Measurements from ENCODE around the gene GNA14. TPM values are rescaled to one million over a fixed set of nuclear protein-coding genes. Genes with fewer than 3 reads are reported as not detected.
"Not testable (repeated sequence)": the region's sequence is repeated elsewhere in the genome, so short reads cannot be mapped to it uniquely, and the experiment has no call there.

Gene GNA14
- total RNA-seq, 2 experiments from 2014 or later: not detected

DNA sequence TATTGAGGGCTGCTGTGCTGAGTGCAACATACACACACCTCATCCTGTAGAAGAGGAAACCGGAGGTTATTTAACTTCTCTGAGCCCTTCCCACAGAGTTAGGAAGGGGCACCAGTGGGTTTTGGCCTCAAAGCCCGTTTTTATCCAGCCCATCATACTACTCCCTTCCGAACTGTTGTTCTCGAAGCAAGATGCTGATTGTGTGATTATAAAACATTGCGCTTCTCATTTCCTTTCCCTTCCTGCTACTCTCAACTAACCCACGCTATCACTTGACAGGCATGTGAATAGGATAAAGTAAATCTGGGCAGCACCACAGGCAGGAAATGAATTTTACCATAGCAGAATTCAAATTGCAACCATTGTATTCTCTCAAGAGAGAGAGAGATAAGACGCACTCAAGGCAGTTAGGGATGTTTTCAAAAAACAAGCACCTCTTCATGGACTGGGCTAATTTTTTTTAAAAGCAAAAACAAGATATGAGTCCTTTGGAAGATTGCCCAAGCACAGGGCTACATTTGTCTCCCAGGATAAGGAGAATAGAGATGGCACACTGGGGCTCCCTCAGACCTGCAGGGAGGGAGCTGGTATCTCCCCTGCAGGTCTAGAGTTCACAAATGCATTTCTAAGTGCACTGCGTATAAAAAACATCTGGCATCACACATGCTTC is 52.6 kb downstream of the GNA14 start:
- H3K4me3 Mint-ChIP-seq: no peak overlapping the region
- CTCF ChIA-PET: no interaction called here
- no peak overlapping the region for H3K27ac Mint-ChIP-seq
- intact Hi-C loops (cut with micrococcal nuclease): no loop called here
- peaks cover 16% of the 10 kb centered on the region for H3K27me3 Mint-ChIP-seq
- H3K9me3 Mint-ChIP-seq: no peaks in the 10 kb centered on the region
- DNase-seq: no peak
- POLR2A ChIA-PET: no interaction called here
- H3K4me1 Mint-ChIP-seq (ENCODE audit: low read depth): peaks cover 8% of the 10 kb centered on the region
- H3K36me3 Mint-ChIP-seq: no peaks in the 10 kb centered on the region

DNA sequence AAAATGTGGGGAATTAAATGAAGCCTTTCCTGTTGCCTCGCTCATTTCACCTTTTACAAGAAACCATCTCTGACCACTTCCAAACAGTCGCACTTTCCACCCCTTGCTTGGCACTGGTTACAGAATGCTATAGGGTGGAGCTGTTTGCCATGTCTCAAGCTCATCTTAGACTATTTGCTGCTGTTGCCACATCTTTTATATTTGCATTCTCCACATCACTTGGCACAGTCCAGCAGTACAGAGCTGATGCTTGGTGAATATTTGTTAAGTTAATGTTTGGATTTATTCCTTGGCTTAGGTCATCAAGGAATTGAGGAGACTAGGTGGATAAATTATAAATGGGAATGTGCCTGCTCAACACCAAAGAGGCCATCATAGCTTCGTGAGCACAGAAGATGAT is 53.2 kb downstream of the GNA14 start:
- H3K4me1 Mint-ChIP-seq (ENCODE audit: low read depth): peaks cover 8% of the 10 kb centered on the region
- no peak overlapping the region for H3K27ac Mint-ChIP-seq
- no peaks in the 10 kb centered on the region for H3K36me3 Mint-ChIP-seq
- ChIA-PET CTCF (interaction anchor here (1.0 kb wide), 1 partner anchor 138 kb away, joined by 3 read pairs; no protein-coding TSS in a partner anchor), POLR2A (no interaction called here)
- intact Hi-C loops (cut with micrococcal nuclease): no loop called here
- H3K27me3 Mint-ChIP-seq: peaks cover 16% of the 10 kb centered on the region
- H3K4me3 Mint-ChIP-seq: no peak overlapping the region
- DNase-seq: no peak
- no peaks in the 10 kb centered on the region for H3K9me3 Mint-ChIP-seq

DNA sequence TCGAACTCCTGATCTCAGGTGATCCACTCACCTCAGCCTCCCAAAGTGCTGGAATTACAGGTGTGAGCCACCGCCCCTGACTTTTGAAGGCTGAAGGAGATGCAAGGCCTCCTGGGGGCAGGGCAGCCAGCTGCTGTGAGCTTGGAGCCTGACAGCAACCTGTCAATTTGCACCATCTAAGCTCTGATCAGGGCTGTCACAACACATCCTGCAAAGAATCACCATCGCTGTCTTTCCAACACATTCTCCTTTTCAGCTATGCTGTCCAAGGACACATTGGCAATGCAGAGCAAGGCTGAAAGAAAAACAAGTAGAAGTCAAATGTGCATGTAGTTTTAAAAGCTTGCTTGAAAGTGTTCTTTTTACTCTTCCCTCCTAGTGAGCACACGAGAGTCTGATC is 54.6 kb downstream of the GNA14 start:
- Mint-ChIP-seq H3K27me3 (peaks cover 14% of the 10 kb centered on the region), H3K4me1 (ENCODE audit: low read depth) (peaks cover 8% of the 10 kb centered on the region), H3K36me3 (no peaks in the 10 kb centered on the region), H3K4me3 (no peak overlapping the region), H3K9me3 (no peaks in the 10 kb centered on the region), H3K27ac (no peak overlapping the region)
- POLR2A ChIA-PET: interaction anchor here (0.7 kb wide), 1 partner anchor 86 kb away, joined by 3 read pairs; no protein-coding TSS in a partner anchor
- intact Hi-C loops (cut with micrococcal nuclease): no loop called here
- CTCF ChIA-PET: no interaction called here
- DNase-seq: no peak

DNA sequence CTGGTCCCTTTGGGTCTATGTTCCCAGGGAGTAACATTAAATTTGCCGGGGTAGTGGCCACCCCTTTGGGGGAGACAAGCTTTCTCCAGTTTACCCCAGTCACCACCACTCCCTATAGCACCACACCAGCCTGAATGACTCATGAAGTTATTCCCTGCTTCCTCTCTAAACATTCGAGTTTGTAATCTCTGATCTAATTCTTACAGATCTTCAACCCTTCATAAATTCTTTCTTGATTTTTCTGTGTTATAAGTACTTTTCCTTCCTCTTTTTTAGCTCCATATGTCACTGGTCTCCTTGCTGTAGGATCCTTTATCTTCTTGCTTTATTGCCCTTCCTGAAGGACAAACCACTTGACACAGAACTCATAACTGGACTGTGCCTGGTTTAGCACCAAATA is 55.6 kb downstream of the GNA14 start:
- Mint-ChIP-seq H3K36me3 (no peaks in the 10 kb centered on the region), H3K27ac (no peak overlapping the region), H3K4me3 (no peak overlapping the region), H3K9me3 (no peaks in the 10 kb centered on the region), H3K27me3 (peaks cover 13% of the 10 kb centered on the region), H3K4me1 (ENCODE audit: low read depth) (peaks cover 8% of the 10 kb centered on the region)
- ChIA-PET POLR2A (no interaction called here), CTCF (interaction anchor here (0.7 kb wide), 1 partner anchor 528 kb away, joined by 4 read pairs; no protein-coding TSS in a partner anchor)
- no peak for DNase-seq
- intact Hi-C loops (cut with micrococcal nuclease): no loop called here

DNA sequence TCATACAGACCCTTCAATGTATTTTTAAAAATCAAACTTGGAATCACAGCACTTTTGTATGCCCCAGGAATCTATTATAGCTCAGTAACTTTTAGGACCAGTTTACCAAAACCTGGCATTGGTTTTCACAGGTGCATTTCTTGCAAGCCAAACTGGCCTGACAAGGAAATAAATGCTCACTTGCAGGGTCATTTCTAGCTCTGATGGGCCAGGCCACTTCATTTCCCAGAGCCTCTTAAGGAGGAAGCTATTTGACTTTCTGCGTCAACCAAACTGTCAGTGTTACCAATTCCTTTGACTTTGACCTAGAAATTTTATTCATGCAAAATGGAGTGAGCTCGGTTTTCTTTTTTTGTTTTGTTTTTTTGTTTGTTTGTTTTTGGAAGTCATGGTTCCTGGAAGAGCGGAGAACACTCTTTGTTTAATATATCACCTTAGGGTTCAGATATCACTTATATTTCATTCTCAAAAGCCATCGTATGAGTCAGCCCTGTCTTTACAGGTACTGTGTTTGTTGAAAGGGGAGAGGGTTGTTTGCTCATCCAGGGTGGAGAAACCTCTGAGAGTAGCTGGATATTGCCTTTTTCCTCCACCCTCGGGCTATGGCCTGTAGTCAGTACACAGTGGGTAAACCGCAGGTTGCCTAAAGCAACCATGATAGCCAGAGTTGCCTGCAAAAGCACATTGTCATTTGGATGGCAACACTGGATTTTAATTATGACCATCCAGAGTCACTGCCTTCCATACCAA is 58.9 kb downstream of the GNA14 start:
- CTCF ChIA-PET: no interaction called here
- H3K4me3 Mint-ChIP-seq: no peak overlapping the region
- H3K9me3 Mint-ChIP-seq: no peaks in the 10 kb centered on the region
- no peak overlapping the region for H3K27ac Mint-ChIP-seq
- H3K27me3 Mint-ChIP-seq: peaks cover 6% of the 10 kb centered on the region
- DNase-seq: no peak
- H3K4me1 Mint-ChIP-seq (ENCODE audit: low read depth): no peaks in the 10 kb centered on the region
- intact Hi-C loops (cut with micrococcal nuclease): no loop called here
- H3K36me3 Mint-ChIP-seq: no peaks in the 10 kb centered on the region
- POLR2A ChIA-PET: no interaction called here

DNA sequence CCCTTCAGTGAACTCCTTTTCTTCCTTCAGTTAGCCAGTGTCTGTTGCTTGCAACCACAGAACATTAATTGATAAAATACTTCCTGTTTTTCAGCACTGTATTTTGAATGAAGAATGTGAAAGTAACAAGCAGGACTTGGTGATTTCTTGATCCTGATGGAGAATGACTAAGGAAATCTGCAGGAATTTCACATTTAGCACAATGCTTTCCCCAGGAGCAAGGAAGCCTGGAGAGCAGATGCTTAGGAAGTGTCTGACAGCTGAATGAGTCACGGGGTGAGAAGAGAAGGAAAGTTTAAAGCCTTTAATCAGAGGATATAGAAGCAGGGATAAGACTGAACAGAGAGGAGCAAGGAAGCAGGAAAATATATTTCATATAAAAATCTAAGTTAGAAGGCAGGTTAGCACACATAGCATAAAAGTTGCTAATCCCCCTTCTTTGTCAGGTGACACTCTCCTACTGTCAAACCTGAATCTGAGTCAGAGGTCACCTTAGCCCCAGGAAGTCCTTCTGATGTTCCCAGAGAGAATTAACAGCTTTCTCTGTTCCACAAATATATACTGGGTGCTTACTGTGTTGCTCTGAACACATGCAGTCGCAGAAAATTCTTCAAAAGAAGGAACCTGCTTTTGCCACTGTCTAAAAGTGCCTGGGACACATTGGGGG is 59.7 kb downstream of the GNA14 start:
- no peak for DNase-seq
- no peaks in the 10 kb centered on the region for H3K4me1 Mint-ChIP-seq (ENCODE audit: low read depth)
- CTCF ChIA-PET: no interaction called here
- H3K27ac Mint-ChIP-seq: no peak overlapping the region
- no peaks in the 10 kb centered on the region for H3K9me3 Mint-ChIP-seq
- POLR2A ChIA-PET: no interaction called here
- intact Hi-C loops (cut with micrococcal nuclease): no loop called here
- H3K36me3 Mint-ChIP-seq: no peaks in the 10 kb centered on the region
- H3K4me3 Mint-ChIP-seq: no peak overlapping the region
- H3K27me3 Mint-ChIP-seq: peaks cover 8% of the 10 kb centered on the region

DNA sequence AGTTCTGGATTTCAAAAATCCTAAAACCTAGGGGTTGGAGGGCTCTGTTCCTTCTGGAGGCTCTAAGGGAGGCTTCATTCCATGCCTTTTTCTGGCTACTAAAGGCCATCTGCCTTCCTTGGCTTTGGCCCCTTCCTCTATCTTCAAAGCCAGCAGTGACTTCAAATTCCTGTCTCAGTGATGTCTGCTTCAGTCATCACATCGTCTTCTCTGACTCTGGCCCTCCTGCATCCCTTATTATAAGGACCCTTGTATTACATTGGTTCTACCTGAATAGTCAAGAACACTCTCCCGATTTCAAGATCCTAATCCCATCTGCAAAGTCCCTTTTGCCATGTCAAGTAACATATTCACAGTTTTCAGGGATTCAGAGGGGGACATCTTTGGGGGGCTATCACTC is 60.3 kb downstream of the GNA14 start:
- Mint-ChIP-seq H3K27me3 (peaks cover 10% of the 10 kb centered on the region), H3K4me3 (no peak overlapping the region), H3K4me1 (ENCODE audit: low read depth) (no peaks in the 10 kb centered on the region), H3K9me3 (no peaks in the 10 kb centered on the region), H3K27ac (no peak overlapping the region), H3K36me3 (no peaks in the 10 kb centered on the region)
- ChIA-PET CTCF (no interaction called here), POLR2A (no interaction called here)
- intact Hi-C loops (cut with micrococcal nuclease): no loop called here
- no peak for DNase-seq

DNA sequence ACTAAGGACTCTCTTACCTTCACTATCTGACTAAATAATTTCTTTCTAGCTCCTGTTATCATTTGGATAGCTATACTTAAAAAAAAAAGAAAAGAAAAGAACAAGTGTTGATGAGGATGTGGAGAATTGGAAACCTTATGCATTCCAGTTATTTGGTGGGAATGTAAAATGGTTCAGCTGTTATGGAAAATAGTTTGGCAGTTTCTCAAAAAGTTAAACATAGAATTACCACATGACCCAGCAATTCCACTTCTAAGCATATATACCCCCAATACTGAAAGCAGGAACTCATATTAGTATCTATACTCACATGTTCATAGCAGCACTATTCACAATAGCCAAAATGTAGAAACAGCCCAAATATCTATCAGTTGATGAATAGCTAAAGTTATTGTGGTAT is 61.1 kb downstream of the GNA14 start:
- no peaks in the 10 kb centered on the region for H3K36me3 Mint-ChIP-seq
- ChIA-PET CTCF (no interaction called here), POLR2A (interaction anchor here (0.7 kb wide), 1 partner anchor 38 kb away, joined by 3 read pairs; no protein-coding TSS in a partner anchor)
- H3K27me3 Mint-ChIP-seq: peaks cover 8% of the 10 kb centered on the region
- H3K27ac Mint-ChIP-seq: no peak overlapping the region
- H3K9me3 Mint-ChIP-seq: no peaks in the 10 kb centered on the region
- intact Hi-C loops (cut with micrococcal nuclease): no loop called here
- no peaks in the 10 kb centered on the region for H3K4me1 Mint-ChIP-seq (ENCODE audit: low read depth)
- H3K4me3 Mint-ChIP-seq: no peak overlapping the region
- no peak for DNase-seq

DNA sequence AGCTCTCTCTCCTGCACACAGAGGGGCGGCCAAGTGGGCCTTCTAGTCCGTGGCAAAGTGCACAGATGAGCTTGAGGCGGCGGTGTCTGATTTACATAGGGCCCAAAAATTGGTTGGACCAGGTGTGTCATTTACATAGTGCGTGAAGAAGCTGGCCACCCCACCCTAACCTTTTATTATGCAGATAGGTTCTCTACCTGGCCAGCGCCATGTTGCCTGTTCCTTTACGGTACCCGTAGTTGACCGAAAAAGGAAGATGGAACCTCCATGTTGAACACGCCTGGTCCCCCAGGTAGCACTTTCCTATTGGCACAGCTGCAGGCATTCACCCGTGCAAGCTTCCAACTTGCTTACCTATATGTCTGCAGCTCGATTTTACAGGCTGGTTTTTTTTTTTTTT is 61.5 kb downstream of the GNA14 start:
- no peaks in the 10 kb centered on the region for H3K9me3 Mint-ChIP-seq
- intact Hi-C loops (cut with micrococcal nuclease): no loop called here
- H3K4me1 Mint-ChIP-seq (ENCODE audit: low read depth): no peaks in the 10 kb centered on the region
- no peak for DNase-seq
- H3K4me3 Mint-ChIP-seq: no peak overlapping the region
- H3K27me3 Mint-ChIP-seq: peaks cover 7% of the 10 kb centered on the region
- POLR2A ChIA-PET: interaction anchor here (0.7 kb wide), 1 partner anchor 39 kb away, joined by 3 read pairs; no protein-coding TSS in a partner anchor
- CTCF ChIA-PET: no interaction called here
- H3K27ac Mint-ChIP-seq: no peak overlapping the region
- no peaks in the 10 kb centered on the region for H3K36me3 Mint-ChIP-seq

DNA sequence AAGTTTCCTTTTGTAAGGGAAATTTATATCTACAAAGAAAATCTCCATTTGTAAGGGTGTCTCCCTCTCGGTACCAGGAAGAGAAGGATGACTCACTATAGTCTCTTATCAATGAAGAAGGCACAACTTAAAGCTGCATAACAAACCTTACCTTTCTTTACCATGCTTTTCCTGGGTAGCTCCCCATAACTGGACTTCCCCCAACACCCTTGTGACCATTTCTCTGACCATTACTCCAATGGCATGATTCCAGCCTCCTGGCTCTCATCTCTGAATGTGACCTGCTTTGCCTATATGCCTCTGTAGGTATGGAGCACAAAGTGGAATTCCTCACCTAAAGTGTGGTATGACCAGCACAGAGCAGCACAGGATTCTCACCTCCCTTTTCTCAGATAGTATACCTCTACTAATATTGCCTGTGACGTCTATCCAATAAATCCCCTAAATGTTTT is 62.8 kb downstream of the GNA14 start:
- Mint-ChIP-seq H3K4me3 (no peak overlapping the region), H3K9me3 (no peaks in the 10 kb centered on the region), H3K4me1 (ENCODE audit: low read depth) (no peaks in the 10 kb centered on the region), H3K27me3 (peaks cover 6% of the 10 kb centered on the region), H3K36me3 (no peaks in the 10 kb centered on the region), H3K27ac (no peak overlapping the region)
- CTCF ChIA-PET: no interaction called here
- POLR2A ChIA-PET: no interaction called here
- intact Hi-C loops (cut with micrococcal nuclease): no loop called here
- no peak for DNase-seq

DNA sequence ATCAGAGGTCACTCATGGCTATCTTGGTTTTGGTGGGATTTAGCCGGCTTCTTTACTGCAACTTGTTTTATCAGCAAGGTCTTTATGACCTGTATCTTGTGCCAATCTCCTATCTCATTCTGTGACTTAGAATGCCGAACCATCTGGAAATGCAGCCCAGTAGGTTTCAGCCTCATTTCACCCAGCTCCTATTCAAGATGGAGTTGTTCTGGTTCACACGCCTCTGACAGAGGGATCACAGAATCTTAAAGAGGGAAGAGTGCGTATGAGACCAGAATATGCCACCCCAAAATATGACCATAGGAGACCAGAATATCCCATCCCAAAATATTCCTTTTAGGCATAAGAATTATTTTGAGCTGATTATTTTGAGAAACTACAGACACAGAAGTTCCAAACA is 63.2 kb downstream of the GNA14 start:
- POLR2A ChIA-PET; H3K4me1 Mint-ChIP-seq (ENCODE audit: low read depth); intact Hi-C loops (cut with micrococcal nuclease); DNase-seq; H3K27ac Mint-ChIP-seq; H3K27me3 Mint-ChIP-seq; H3K4me3 Mint-ChIP-seq; CTCF ChIA-PET; H3K9me3 Mint-ChIP-seq; H3K36me3 Mint-ChIP-seq: not testable (repeated sequence)

DNA sequence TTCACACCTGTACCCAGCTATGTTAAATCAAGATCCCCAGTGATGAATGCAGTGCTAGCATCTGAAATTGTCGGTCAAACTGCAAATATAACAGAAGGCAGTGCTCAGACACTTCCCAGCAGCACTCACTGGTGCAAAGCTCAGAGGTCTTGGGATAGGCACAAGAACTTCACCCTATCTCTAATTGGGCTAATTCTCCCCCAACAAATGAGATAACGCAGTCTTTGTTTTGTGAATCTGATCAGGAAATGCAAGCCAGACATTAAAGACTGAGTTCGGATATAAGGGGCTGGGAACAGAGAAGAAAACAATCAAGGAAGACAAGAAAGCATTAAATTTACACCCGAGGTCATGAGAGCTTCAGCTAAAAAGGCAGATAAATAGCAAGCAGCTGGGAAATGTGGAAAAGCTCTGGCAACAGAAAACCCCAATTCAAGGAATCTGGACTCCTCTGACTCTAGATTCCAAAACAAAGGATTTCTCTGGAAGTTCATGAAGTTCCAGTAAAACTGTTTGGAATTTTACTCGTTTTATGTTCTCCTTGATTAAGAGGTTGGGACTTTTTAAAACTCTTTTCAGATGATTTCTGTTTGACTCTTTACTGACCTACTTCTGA is 65.1 kb downstream of the GNA14 start:
- Mint-ChIP-seq H3K27me3 (peaks cover 9% of the 10 kb centered on the region), H3K36me3 (no peaks in the 10 kb centered on the region), H3K4me1 (ENCODE audit: low read depth) (no peaks in the 10 kb centered on the region), H3K27ac (no peak overlapping the region), H3K4me3 (no peak overlapping the region), H3K9me3 (no peaks in the 10 kb centered on the region)
- POLR2A ChIA-PET: no interaction called here
- CTCF ChIA-PET: no interaction called here
- intact Hi-C loops (cut with micrococcal nuclease): no loop called here
- no peak for DNase-seq
